IMR-90 (cell line): ENCODE data around the gene COL13A1. TPM values are rescaled to one million over a fixed set of nuclear protein-coding genes. Genes with fewer than 3 reads are reported as not detected.

ENCODE experiments used
- ATAC-seq: fragments of 200-7000 bp; cut with Tn5 transposase; 2 replicates; pipeline ENCODE4 v1.9.1; 2020; ENCODE audit warnings: low read depth, mild to moderate bottlenecking, moderate library complexity
- BruUV-seq: library from RNA; stranded (reverse); fragments of 400-500 nt; replicated peaks from 2 replicates; lab custom pipeline; 2021; lab: Mats Ljungman, UMichigan
- CTCF ChIA-PET: fragments of 300-600 bp; formaldehyde crosslinking; extraction: SDS; loops from one replicate; lab custom pipeline; 2021; ENCODE audit warnings: antibody characterized with exemption; lab: Yijun Ruan, JAX
- POLR2A ChIA-PET: fragments of 300-600 bp; sonication (Branson Sonifier 250); formaldehyde crosslinking; loops from one replicate; lab custom pipeline; 2022; ENCODE audit warnings: antibody characterized with exemption; ENCODE audit not compliant: unreplicated experiment; lab: Charles Lee
- DNase-seq: peaks from one replicate; pipeline ENCODE4 v3.0.0; 2013
- H2AFZ ChIP-seq: replicated peaks from 2 replicates; pipeline ENCODE3; 2013; ENCODE audit warnings: low read length, mild to moderate bottlenecking; ENCODE audit not compliant: poor library complexity
- H2AK5ac ChIP-seq: 2 replicates; pipeline ENCODE4 v1.6.1; 2013; ENCODE audit warnings: low read depth, low read length, inconsistent platforms
- H2AK9ac ChIP-seq: replicated peaks from 2 replicates; pipeline ENCODE3; 2013; ENCODE audit warnings: mild to moderate bottlenecking, low read depth, low read length, moderate library complexity; ENCODE audit not compliant: poor library complexity
- H2BK120ac ChIP-seq: 2 replicates; pipeline ENCODE4 v1.6.1; 2013; ENCODE audit warnings: low read depth, low read length, inconsistent platforms
- H2BK15ac ChIP-seq: 3 replicates; pipeline ENCODE4 v1.6.1; 2013; ENCODE audit warnings: low read depth, low read length, inconsistent platforms
- H2BK20ac ChIP-seq: 2 replicates; pipeline ENCODE4 v1.6.1; 2013; ENCODE audit warnings: low read depth, mild to moderate bottlenecking, inconsistent platforms, low read length, moderate library complexity
- H2BK5ac ChIP-seq: 2 replicates; pipeline ENCODE4 v1.6.1; 2013; ENCODE audit warnings: mild to moderate bottlenecking, low read depth, low read length, inconsistent platforms; ENCODE audit not compliant: poor library complexity, severe bottlenecking
- H3K14ac ChIP-seq: replicated peaks from 2 replicates; pipeline ENCODE4 v1.6.1; 2013; ENCODE audit warnings: low read depth, low read length, inconsistent platforms
- H3K18ac ChIP-seq: 2 replicates; pipeline ENCODE4 v1.6.1; 2013; ENCODE audit warnings: low read depth, low read length, control low read depth
- H3K23ac ChIP-seq: 2 replicates; pipeline ENCODE4 v1.6.1; 2013; ENCODE audit warnings: low read depth, low read length, inconsistent platforms
- H3K27ac ChIP-seq: 2 replicates; pipeline ENCODE4 v1.5.1; 2013; ENCODE audit warnings: mild to moderate bottlenecking, control low read depth, low read length; ENCODE audit not compliant: insufficient read depth
- H3K27me3 ChIP-seq: 2 replicates; pipeline ENCODE4 v1.6.1; 2013; ENCODE audit warnings: low read length; ENCODE audit not compliant: control insufficient read depth, insufficient read depth
- H3K36me3 ChIP-seq: 2 replicates; pipeline ENCODE4 v1.6.1; 2013; ENCODE audit warnings: low read length, mixed read lengths; ENCODE audit not compliant: control insufficient read depth, insufficient read depth
- H3K4ac ChIP-seq: 2 replicates; pipeline ENCODE4 v1.6.1; 2013; ENCODE audit warnings: low read depth, low read length, inconsistent platforms
- H3K4me1 ChIP-seq: 2 replicates; pipeline ENCODE4 v1.6.1; 2013; ENCODE audit warnings: low read length, mixed read lengths; ENCODE audit not compliant: control insufficient read depth, insufficient read depth
- H3K4me2 ChIP-seq: 2 replicates; pipeline ENCODE4 v1.6.1; 2013; ENCODE audit warnings: low read depth, mild to moderate bottlenecking, control low read depth, low read length, moderate library complexity
- H3K4me3 ChIP-seq: 2 replicates; pipeline ENCODE4 v1.5.1; 2013; ENCODE audit warnings: low read depth, mild to moderate bottlenecking, control low read depth, low read length, moderate library complexity; ENCODE audit not compliant: insufficient read depth
- H3K56ac ChIP-seq: 2 replicates; pipeline ENCODE4 v1.6.1; 2013; ENCODE audit warnings: low read length, inconsistent platforms; ENCODE audit not compliant: insufficient read depth; ENCODE audit errors: extremely low read depth
- H3K79me1 ChIP-seq, 2 experiments: 2 replicates each; pipeline ENCODE4 v1.6.1; 2013; ENCODE audit warnings: low read length in 2 of 2, inconsistent platforms in 1 of 2, low read depth in 1 of 2
- H3K9ac ChIP-seq: 2 replicates; pipeline ENCODE4 v1.6.1; 2013; ENCODE audit warnings: low read depth, low read length, control low read depth
- H3K9me1 ChIP-seq: 2 replicates; pipeline ENCODE4 v1.6.1; 2013; ENCODE audit warnings: low read length, inconsistent platforms; ENCODE audit not compliant: insufficient read depth
- H3K9me3 ChIP-seq: 2 replicates; pipeline ENCODE4 v1.6.1; 2013; ENCODE audit warnings: low read length; ENCODE audit not compliant: control insufficient read depth, insufficient read depth
- H4K20me1 ChIP-seq: 2 replicates; pipeline ENCODE4 v1.6.1; 2013; ENCODE audit warnings: low read length, inconsistent platforms; ENCODE audit not compliant: insufficient read depth
- H4K5ac ChIP-seq: 2 replicates; pipeline ENCODE4 v1.6.1; 2013; ENCODE audit warnings: mild to moderate bottlenecking, low read depth, low read length, control low read depth
- H4K8ac ChIP-seq, 2 experiments: 2 replicates each; pipeline ENCODE4 v1.6.1; 2013; ENCODE audit warnings: low read depth in 2 of 2, low read length in 2 of 2, control low read depth in 1 of 2, inconsistent platforms in 1 of 2
- H4K91ac ChIP-seq: 2 replicates; pipeline ENCODE4 v1.6.1; 2013; ENCODE audit warnings: low read depth, low read length, inconsistent platforms; ENCODE audit not compliant: insufficient read depth
- CEBPB ChIP-seq: IDR thresholded peaks from 2 replicates; pipeline ENCODE4 v1.6.1; 2012; ENCODE audit warnings: low read depth, low read length, improper control_type of control experiment
- FOS ChIP-seq: fragments of 150-350 bp; IDR thresholded peaks from 2 replicates; pipeline ENCODE4 v1.6.1; 2016; ENCODE audit warnings: low read depth, low read length
- MAFK ChIP-seq: IDR thresholded peaks from 2 replicates; pipeline ENCODE4 v1.6.1; 2012; ENCODE audit warnings: low read depth, low read length, improper control_type of control experiment
- MXI1 ChIP-seq: IDR thresholded peaks from 2 replicates; pipeline ENCODE4 v1.6.1; 2012; ENCODE audit warnings: low read depth, mild to moderate bottlenecking, low read length, moderate library complexity, borderline replicate concordance
- NFE2L2 ChIP-seq: fragments of 150-350 bp; IDR thresholded peaks from 2 replicates; pipeline ENCODE4 v1.6.1; 2016; ENCODE audit warnings: low read depth, mild to moderate bottlenecking, low read length
- POLR2A ChIP-seq: IDR thresholded peaks from 2 replicates; pipeline ENCODE4 v1.6.1; 2012; ENCODE audit warnings: mild to moderate bottlenecking, low read depth, low read length
- RAD21 ChIP-seq: IDR thresholded peaks from 2 replicates; pipeline ENCODE4 v1.6.1; 2012; ENCODE audit warnings: low read length, improper control_type of control experiment
- RCOR1 ChIP-seq: IDR thresholded peaks from 2 replicates; pipeline ENCODE4 v1.6.1; 2012; ENCODE audit warnings: mild to moderate bottlenecking, low read length, improper control_type of control experiment; ENCODE audit not compliant: insufficient replicate concordance
- RFX5 ChIP-seq: IDR thresholded peaks from 2 replicates; pipeline ENCODE4 v1.8.0; 2012; ENCODE audit warnings: low read depth, mild to moderate bottlenecking, low read length, moderate library complexity
- WGBS, 2 experiments: methylation state at CpG; one replicate each; pipeline versions ENCODE4 v1.1.5 to v1.1.7; 2013; ENCODE audit warnings: missing lambda C conversion rate in 2 of 2; ENCODE audit not compliant: insufficient read length in 1 of 2; ENCODE audit errors: extremely low coverage in 2 of 2; 5-methylcytosine and 5-hydroxymethylcytosine counted together
- dilution Hi-C: fragments of 300-500 bp; cut with HindIII; formaldehyde crosslinking; loops from one replicate; pipeline ENCODE4 v1.14.3; 2018; ENCODE audit warnings: low sequenced_read_pairs; ENCODE audit not compliant: unreplicated experiment
- in situ Hi-C: fragments of 300-500 bp; cut with MboI; formaldehyde crosslinking; loops from 3 replicates; pipeline ENCODE4 v1.14.3; 2019; ENCODE audit warnings: low sequenced_read_pairs, inconsistent platforms, mixed read lengths
- intact Hi-C: fragments of 100-400 bp; cut with micrococcal nuclease; formaldehyde crosslinking; loops from 2 replicates; pipeline ENCODE4 v1.10.0; 2022
- polyA plus RNA-seq, 3 experiments: library from polyadenylated mRNA; depleted of rRNA; stranded (reverse); fragments of >200 nt; gene quantifications; 2 replicates each; pipeline ENCODE4 v1.2.3, GENCODE V29; 2012; ENCODE audit warnings: low replicate concordance in 1 of 3
- total RNA-seq: library from RNA; depleted of rRNA; stranded (reverse); fragments of >200 nt; gene quantifications from 2 replicates; pipeline ENCODE4 v1.2.3, GENCODE V29; 2012
- TF ChIP-seq, protein P1 (sequence below): fragments of 150-350 bp; IDR thresholded peaks from 2 replicates; pipeline ENCODE4 v1.6.1; 2017; ENCODE audit warnings: mild to moderate bottlenecking, antibody characterized with exemption, low read length, low read depth
- TF ChIP-seq, protein P2 (sequence below): conservative IDR thresholded peaks from 2 replicates; pipeline ENCODE4 v1.5.1; 2012; ENCODE audit warnings: mild to moderate bottlenecking, low read depth, low read length, improper control_type of control experiment
- TF ChIP-seq, protein P3 (sequence below): fragments of 150-350 bp; IDR thresholded peaks from 2 replicates; pipeline ENCODE4 v1.6.1; 2016; ENCODE audit warnings: low read depth, mild to moderate bottlenecking, low read length, moderate library complexity, borderline replicate concordance

COL13A1 gene
- total and polyA plus RNA-seq, 2 of the 4 experiments (the other 2 are of a cell fraction) = 12.2 to 31.3 TPM

DNA sequence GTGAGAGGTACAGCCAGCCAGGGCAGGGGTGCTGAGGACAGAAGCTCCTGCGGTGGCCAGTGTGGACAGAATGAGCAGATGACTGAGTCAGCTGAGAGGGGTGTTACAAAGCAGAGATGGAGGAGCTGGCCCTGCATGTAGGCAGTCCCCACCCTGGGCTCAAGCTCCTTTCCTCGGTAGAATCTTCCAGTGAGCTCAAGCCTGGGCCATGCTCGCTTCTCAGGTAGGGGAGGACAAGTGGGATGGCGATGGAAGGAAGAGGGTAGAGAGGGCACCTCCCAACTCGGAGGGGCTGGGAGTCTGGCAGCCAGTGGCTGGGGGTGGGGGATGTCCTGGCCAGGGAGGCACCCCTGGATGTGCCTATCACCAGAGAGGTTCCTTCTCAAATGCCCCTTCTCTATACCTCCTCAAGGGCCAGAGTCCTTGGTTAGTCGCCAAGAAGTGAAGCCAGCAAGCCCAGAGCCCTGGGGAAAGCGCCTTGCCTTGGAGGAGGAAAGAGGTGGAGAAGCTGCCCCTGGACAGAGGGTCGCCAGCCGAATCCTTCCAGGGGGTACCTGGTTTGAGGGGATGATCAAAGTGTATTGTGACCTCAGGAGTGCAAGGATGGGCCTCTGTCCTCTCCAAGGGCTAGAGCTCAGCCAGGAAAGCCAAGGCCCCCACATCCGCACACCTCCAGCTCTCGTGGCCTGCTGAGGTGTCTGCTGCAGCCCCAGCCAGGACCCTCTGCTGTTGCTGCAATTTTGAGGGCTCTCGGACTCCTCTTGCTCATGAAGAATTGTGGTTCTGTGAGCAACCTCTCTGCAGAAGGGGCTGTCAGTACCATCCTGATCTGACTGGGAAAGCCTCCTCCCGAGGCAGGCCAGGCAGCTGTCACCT is 162.4 kb downstream of the COL13A1 start (continued):
- TF ChIP-seq NFE2L2 = no peak

DNA sequence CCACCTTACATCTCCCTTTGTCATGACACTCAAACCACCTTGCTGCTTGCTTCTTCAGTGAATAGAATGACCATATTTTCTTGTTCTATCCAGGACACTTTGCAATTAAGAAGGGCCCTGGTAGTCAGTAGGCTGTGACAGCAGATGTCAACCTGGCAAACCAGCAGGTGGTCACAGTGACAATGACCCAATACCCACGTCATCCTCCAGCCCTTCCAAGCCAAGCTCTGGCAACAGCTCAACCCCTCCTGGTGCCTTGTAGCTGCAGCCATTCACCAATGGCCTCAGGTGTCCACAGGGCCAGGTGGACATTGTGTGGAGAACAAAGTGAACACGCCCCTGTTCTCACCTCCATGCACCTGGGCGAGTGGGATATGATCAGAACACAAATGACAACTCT is 163.4 kb downstream of the COL13A1 start:
- Histone ChIP-seq H2BK5ac (no peak overlapping the region), H2BK120ac (peak overlapping the region; percentile 16; the same call in 1 of the 2 replicates), H4K20me1 (peaks cover 3% of the 10 kb centered on the region; the same call in 1 of the 2 replicates), H3K9me3 (no peaks in the 10 kb centered on the region), H3K4me2 (no peak overlapping the region), H3K4me1 (peaks cover 13% of the 10 kb centered on the region), H3K79me1 (no peaks in the 10 kb centered on the region), H2AK5ac (peak overlapping the region; percentile 66), H2AFZ (no peak overlapping the region), H3K14ac (0 out of 2 replicates have a peak overlapping the region, but pooled peaks have one; percentile 12), H2BK20ac (no peak overlapping the region; the same call in 1 of the 2 replicates), H3K56ac (no peak overlapping the region), H3K4me3 (no peak overlapping the region), H2AK9ac (no peak overlapping the region), H4K5ac (no peak overlapping the region), H3K36me3 (no peaks in the 10 kb centered on the region), H3K27ac (no peak overlapping the region), H3K9ac (no peak overlapping the region), H3K27me3 (peaks cover 8% of the 10 kb centered on the region), H2BK15ac (no peak overlapping the region; the same call in 2 of the 3 replicates), H3K9me1 (peaks cover 8% of the 10 kb centered on the region), H3K4ac (peak overlapping the region; percentile 38; the same call in 1 of the 2 replicates), H3K18ac (no peak overlapping the region), H3K23ac (no peak overlapping the region), H4K8ac (no peak overlapping the region), H4K91ac (peak overlapping the region; percentile 9; the same call in 1 of the 2 replicates)
- DNase-seq = no peak
- dilution Hi-C loops (no loop called here), intact Hi-C loops (no loop called here), in situ Hi-C loops (no loop called here)
- WGBS, 2 experiments = no CpG with 5 or more reads among the region's 3 CpGs
- no peak for ATAC-seq
- CTCF ChIA-PET = no interaction called here
- POLR2A ChIA-PET = no interaction called here
- no TSS peak for BruUV-seq
- TF ChIP-seq, protein P1, sequence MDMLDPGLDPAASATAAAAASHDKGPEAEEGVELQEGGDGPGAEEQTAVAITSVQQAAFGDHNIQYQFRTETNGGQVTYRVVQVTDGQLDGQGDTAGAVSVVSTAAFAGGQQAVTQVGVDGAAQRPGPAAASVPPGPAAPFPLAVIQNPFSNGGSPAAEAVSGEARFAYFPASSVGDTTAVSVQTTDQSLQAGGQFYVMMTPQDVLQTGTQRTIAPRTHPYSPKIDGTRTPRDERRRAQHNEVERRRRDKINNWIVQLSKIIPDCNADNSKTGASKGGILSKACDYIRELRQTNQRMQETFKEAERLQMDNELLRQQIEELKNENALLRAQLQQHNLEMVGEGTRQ = no peak
- no peak for TF ChIP-seq FOS
- TF ChIP-seq CEBPB = no peak
- no peak for TF ChIP-seq NFE2L2
- no peak for TF ChIP-seq RFX5
- TF ChIP-seq, protein P2, sequence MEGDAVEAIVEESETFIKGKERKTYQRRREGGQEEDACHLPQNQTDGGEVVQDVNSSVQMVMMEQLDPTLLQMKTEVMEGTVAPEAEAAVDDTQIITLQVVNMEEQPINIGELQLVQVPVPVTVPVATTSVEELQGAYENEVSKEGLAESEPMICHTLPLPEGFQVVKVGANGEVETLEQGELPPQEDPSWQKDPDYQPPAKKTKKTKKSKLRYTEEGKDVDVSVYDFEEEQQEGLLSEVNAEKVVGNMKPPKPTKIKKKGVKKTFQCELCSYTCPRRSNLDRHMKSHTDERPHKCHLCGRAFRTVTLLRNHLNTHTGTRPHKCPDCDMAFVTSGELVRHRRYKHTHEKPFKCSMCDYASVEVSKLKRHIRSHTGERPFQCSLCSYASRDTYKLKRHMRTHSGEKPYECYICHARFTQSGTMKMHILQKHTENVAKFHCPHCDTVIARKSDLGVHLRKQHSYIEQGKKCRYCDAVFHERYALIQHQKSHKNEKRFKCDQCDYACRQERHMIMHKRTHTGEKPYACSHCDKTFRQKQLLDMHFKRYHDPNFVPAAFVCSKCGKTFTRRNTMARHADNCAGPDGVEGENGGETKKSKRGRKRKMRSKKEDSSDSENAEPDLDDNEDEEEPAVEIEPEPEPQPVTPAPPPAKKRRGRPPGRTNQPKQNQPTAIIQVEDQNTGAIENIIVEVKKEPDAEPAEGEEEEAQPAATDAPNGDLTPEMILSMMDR = no peak
- TF ChIP-seq RCOR1 = no peak
- no peak for TF ChIP-seq MXI1
- TF ChIP-seq MAFK = no peak
- TF ChIP-seq RAD21 = no peak
- TF ChIP-seq POLR2A = no peak
- TF ChIP-seq, protein P3, sequence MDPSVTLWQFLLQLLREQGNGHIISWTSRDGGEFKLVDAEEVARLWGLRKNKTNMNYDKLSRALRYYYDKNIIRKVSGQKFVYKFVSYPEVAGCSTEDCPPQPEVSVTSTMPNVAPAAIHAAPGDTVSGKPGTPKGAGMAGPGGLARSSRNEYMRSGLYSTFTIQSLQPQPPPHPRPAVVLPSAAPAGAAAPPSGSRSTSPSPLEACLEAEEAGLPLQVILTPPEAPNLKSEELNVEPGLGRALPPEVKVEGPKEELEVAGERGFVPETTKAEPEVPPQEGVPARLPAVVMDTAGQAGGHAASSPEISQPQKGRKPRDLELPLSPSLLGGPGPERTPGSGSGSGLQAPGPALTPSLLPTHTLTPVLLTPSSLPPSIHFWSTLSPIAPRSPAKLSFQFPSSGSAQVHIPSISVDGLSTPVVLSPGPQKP = no peak
